ENCODE measurements around the gene ASIP.
A peak's percentile ranks its signal among the peaks of the same experiment; 100 is the strongest.
"Not testable (repeated sequence)": the region's sequence is repeated elsewhere in the genome, so short reads cannot be mapped to it uniquely, and the experiment has no call there.

ASIP gene

DNA sequence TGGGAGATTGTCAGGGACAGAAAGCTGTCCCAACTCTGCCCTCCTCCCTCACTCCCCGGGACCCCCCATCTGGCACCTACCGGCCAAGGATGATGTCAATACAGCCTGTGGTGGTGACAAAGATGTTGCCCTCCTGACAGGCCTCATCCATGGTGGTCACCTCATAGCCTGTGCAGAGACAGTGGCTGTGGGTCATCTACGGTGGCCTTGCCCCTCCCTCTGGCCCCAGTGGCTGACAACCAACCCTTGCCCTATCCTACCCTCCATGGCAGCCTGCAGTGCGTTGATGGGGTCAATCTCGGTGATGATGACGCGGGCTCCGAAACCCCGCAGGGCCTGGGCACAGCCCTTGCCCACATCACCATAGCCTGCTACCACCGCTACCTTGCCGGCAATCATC, 49.2 kb downstream of the ASIP start:
- no peak for DNase-seq (ENCODE audit: low read depth)

DNA sequence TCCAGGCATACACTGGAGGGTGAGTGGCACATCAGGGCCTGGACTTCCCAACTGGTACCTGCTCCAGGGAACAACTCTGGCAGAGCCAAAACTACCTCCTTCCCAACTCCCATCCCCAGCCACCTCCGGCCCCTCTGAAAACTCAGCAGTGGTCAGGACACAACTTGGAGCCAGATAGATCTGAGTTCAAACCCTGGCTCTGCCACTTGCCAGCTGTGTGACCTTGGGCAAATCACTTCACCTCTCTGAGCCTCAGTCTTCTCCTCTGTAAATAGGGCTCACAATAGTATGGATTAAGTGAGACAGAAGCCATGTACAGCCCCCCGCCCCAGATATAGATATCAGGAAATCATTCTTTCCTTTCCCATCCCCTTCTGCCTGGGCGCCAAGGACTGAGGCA, 51.3 kb downstream of the ASIP start:
- DNase-seq (ENCODE audit: low read depth), result no peak

DNA sequence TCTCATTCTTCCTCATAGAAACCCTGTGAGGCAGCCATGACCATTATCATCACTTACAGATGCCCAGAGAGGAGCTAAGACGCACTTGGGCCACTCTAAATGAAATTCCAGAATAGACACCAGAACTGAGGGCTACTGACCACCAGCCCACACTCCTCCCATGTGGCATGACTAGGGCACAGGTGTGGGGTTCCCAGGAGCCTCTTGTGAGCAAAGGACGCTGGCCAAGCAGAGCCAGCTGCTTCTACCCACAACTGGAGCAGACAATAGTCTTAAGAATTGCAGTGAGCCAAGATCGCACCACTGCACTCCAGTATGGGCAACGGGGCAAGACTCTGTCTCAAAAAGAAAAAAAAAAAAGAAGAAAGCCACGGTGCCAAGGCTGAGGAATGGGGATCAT, 51.9 kb downstream of the ASIP start:
- DNase-seq (ENCODE audit: low read depth), result no peak

DNA sequence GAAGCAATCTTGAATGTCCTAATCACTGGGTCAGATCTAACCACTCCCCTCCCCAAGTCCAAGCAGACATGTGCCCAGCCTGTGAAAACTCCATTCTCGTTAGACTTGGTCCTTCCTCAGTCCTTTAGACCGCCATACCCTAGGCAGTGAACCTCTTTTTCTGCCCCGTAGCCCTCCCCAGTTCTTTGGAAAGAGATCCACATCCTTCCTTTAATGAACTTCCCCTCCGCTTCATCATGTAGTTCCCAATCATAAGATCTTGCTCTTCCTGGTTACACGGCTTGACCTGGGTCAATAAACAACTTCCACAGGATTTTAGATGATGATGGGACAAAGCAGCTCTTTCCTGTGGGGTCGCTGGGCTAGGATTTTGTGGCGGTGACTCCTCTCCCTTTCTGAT, 52.4 kb downstream of the ASIP start:
- no peak for DNase-seq (ENCODE audit: low read depth)

DNA sequence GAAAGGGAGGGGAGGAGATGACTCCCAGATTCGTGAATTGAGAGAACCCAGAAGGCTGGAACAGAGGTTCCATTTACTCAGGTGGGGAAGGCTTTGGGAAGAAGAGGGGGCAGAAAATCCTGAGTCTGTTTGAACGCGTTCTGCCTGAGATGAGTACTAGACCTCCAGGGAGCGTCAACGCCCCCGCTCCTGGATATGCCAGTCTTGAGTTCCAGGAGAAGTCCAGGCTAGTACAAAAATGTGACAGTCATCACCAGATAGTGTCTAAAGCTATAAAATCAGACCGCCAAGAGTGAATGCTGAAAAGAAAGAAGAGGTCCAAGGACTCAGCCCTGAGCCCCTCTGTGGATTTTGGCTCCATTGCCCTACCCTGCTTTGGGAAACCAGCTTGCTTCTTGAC, 53.3 kb downstream of the ASIP start:
- DNase-seq (ENCODE audit: low read depth), result no peak

DNA sequence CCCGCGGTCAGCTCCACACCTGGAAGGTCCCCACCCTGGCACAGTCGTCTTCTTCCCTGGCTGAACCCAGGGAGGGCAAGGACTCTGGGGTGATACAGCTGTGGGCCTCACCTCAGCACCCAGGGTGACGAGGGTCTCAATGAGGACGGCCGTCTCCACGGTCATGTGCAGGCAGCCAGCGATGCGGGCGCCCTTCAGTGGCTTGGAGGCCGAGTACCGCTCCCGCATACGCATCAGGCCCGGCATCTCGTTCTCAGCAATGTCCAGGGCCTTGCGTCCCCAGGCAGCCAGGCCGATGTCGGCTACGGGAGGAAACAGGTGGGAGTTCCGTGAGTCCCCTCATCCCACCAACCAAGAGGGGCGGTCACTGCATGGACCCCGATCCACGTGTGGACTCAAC, 54.1 kb downstream of the ASIP start:
- DNase-seq (ENCODE audit: low read depth), result no peak

DNA sequence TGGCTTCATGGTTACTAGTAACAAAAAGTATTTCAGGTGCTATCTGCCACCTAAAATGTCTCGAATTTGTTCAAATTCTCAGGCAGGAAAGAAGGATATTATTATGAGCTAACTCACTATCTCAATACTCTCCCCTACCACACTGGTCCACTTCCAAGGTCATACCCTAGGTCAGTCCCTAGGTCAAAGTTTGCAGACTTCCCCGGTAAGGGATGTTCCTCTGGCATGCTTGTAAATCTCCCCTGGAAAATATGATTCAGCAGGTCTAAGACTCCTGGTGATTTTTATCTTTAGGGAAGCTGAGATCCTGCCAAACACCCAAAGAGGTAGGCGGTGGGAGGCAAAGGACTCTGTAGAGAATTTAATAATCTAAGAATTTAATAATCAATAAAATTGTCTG, 55.2 kb downstream of the ASIP start:
- DNase-seq (ENCODE audit: low read depth), result no peak

DNA sequence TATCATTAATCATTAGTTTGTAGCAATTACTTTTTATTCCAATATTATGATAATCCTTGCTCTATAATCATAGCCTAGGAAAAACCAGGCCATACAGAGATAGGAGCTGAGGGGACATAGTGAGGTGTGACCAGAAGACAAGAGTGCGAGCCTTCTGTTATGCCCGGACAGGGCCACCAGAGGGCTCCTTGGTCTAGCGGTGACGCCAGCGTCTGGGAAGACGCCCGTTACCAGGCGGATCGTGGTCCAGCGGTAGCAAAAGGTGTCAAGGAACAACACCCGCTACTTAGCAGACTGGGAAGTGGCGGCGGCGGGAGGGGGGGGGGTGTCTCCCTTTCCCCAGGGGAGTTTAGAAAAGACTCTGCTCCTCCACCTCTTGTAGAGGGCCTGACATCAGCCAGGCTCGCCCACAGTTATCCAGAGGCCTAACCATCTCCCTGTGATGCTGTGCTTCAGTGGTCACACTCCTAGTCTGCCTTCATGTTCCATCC, 57.1 kb downstream of the ASIP start:
- DNase-seq (ENCODE audit: low read depth), result not testable (repeated sequence)

DNA sequence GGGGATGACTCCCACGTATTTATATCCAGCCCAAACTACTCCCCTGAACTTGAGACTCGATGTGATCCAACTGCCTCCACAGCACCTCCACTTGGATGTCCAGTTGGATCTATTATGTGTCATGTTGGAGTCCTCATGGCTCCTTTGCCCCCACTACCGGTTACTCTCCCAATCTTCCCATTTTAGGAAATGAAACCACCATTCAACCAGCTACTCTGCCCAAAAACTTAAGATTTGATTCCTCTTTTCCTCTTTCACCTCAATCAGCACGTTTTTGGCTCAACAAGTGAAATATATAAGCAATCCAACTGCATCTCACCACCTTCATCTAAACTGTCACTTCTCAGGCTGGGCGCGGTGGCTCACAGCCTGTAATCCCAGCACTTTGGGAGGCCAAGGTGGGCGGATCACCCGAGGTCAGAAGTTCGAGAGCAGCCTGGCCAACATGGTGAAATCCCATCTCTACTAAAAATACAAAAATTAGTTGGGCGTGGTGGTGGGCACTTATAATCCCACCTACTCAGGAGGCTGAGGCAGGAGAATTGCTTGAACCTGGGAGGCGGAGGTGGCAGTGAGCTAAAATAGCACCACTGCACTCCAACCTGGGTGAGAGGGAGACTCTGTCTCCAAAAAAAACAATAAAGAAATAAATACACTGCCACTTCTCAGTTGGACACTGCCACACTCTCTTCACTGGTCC, 58.5 kb downstream of the ASIP start:
- no peak for DNase-seq (ENCODE audit: low read depth)

DNA sequence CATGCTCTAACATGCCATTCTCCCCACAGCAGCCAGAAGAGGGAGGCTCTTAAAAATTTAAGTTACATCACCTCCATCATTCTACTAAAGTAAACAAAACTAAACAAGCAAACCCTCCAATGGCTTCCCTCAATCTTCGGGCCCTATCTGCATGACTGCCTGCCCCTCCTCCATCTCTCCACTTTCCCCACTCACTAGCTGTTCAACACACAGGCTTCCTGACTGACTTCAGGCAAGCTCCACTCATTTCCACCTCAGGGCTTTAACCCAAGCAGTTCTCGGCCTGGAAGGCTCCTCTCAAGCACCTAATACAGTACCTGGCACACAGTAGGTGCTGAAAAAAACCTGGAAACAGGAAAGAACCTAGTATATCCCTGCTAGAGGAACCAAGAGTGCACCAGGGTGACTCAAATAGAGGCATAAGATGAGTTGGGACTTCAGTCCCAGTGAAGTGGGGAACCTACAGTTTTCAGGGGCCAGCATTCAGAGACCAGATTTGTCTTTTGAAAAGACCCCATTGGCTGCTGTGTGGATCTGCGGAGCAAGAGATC, 59.1 kb downstream of the ASIP start:
- no peak for DNase-seq (ENCODE audit: low read depth)

DNA sequence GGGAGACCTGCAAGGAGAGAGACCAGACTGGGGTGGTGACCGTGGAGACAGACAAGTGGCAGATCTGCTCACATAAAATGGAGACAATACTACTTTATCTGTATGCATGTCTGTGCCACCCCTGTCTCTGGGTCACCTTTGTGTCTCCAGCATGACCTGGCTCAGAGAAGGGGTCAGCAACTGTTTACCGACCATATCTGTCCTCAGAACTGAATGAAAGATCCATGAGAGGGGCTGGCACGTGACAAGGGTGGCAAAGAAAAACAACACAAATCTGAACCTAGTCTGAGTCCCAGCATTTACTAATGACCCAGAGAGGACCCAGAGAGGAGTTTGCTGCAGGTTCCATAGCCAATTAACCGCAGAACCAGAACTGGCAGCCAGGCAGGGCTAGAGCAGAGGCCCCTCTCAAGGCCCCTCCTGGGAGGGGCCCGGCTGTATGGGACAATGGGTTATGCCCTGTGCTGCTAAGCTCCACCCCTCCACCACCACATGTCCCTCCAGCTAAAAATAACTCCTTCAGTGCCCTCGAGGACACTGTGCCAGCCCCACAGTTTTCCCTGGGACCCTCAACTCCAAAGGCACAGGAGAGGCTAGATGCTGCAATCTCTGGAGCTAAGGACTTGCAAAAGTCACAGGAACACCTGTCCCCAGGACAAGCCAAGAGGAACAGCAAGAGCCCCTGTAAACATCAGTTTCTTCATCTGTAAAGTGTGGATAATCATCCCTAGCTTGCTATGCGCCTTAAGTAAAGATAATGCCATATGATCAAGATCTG, 59.8 kb downstream of the ASIP start:
- DNase-seq (ENCODE audit: low read depth), result no peak

DNA sequence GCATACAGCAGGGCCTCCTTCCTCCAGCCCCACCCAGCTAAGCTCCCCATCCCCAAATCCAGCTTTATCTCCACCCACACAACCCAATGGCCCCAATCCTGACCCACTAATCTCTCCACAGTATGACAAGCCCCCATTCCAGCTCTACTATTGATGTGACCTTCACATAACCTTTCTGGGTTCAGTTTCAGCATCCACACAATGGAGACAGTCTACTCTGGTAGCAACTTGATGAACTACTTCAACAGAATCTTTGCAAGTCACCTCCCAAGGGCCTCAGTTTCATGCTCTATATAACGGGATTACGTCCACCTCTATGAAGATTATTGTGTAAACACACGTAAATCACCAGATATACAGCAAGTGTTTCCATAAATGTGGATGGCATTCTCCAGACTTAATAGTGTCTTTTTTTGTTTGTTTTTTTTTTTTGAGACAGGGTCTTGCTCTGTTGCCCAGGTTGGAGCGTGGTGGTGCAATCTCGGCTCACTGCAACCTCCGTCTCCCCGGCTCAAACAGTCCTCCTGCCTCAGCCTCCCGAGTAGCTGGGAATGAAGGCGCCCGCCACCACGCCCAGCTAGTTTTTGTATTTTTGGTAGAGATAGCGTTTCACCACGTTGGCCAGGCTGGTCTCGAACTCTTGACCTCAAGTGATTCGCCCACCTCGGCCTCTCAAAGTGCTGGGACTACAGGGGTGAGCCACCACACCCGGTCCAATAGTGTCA, 60.5 kb downstream of the ASIP start:
- DNase-seq (ENCODE audit: low read depth), result no peak

DNA sequence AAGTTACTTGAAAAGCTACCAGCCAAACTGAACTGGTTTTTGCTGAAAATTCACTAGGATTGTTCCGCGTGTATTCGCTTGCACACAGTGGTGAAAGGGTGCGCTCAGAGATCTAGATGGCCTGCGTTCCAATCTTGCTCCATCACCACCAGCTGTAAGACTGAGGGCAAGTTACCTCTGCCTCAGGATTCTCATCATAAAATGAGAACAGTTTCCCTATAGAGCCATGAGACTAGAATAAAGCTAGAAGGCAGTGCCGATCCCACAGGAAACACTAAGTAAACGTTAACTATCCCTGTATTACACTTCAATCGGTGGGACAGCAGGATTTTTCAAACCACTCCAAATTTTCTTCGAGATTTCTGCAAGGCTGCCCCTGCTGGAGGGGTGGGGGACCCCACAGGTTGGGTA, 61.1 kb downstream of the ASIP start:
- DNase-seq (ENCODE audit: low read depth), result no peak

DNA sequence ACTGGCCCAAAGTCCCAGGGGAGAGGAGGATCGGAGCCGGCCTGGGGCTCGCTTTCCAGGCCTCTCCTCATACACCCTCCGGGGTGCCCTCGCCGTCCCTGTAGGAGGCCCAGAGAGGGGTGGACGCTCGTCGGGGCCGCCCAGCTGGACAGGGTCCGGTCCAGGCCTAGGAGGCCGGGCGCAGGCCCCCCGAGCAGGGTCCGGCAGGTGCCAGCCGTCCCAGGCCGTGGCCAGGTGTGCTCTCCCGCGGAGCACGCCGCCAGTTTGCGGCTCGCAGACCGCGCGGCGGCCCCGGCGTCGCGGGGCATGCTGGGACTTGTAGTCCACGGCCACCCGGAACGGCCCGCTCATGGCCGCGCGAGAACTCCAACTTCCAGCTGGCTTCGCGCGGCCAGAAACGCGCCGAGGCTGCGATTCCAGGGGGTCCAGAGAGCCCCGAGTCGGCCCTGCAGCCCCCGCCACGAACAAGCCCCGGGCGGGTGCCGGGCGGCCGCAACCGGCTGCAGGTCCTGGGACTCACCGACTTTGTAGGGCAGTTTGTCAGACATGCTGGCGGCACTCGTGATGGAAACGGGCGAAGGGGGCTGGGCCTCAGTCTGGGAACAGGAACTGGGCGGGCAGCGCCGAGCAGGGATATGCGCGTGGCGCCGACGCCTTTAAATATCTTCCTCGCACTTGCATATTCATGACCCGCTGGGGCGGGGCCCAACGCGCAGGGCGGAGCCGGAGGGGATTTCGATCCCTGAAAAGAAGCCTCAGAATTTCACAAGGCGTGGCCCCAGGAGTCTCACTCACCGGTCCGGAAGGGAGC, 61.7 kb downstream of the ASIP start, which contains the start of gene AHCY:
AHCY (minus strand) TSS at position 633 of the 811 bp plus-strand sequence; CDS start at position 548, 85 bp downstream.
- peak; percentile 90 for DNase-seq (ENCODE audit: low read depth)

DNA sequence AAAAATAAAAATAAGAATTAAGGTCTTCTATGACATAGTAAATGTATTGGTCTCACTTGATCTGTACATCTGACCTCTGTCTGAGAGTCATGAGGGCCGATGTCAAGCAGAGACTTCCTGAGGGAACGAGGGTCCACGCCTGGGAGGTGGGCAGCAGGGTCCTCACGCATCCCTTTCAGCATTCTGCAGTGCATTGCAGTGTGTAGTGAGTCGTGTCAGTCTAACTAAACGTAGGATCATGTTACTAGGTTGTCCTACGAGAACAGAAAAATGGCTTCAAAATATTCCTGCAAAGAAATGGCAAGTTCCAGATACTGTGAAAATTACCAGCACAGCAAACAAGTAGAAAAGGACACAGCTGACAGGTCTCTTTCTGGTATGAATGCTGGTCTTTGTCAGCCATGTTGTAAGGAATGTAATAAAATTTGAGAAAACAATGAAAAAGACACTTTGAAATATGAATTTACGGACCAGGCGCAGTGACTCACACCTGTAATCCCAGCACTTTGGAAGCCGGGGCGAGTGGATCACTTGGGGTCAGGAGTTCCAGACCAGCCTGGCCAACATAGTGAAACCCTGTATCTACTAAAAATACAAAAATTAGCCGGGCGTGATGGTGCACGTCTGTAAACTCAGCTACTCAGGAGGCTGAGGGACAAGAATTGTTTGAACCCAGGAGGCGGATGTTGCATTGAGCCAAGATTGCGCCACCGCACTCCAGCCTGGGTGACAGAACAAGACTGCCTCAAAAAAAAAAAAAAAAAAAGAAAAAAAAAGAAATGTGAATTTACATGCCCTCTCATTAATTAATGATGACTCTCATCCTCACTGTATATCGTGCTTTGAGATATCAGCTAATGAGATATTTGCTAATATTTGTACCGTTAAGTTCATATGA, 64.4 kb downstream of the ASIP start:
- DNase-seq (ENCODE audit: low read depth), result no peak

DNA sequence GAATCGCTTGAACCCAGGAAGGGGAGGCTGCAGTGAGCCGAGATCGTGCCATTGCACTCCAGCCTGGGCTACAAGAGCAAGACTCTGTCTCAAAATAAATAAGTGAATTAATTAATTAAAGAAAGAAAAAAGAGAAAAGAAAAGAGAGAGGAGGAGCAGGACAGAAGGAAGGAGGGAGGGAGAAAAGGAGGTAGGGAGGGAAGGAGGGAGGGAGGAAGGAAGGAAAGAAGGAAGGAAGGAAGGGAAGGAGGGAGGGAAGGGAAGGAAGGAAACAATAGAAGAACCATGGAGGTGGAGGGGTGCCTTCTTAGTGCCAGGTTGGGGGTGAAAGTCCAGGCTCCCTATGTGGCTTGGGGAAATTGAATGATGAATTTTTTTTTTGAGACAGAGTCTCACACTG, 68.5 kb downstream of the ASIP start:
- DNase-seq (ENCODE audit: low read depth), result no peak

DNA sequence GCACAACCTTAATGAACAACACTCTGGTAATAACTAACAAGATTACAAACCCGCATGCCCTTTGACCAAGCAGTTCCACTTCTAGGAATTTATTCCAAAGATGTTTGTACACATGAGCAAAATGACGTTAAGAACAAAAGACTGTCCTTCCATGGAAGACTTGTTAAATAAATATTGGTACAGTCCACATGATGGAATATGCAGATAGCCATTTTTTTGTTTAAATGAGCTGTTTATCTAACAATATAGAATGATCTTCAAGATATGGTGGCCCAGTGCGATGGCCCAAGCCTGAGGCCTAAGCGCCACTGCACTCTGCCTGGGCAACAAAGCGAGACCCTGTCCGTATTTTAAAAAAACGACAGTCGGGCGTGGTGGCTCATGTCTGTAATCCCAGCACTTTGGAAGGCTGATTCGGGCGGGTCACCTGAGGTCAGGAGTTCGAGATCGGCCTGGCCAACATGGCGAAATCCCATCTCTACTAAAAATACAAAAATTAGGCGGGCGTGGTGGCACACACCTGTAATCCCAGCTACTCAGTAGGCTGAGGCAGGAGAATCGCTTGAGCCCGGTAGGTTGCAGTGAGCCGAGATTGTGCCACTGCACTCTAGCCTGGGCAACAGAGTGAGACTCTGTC, 69.4 kb downstream of the ASIP start:
- DNase-seq (ENCODE audit: low read depth), result no peak

DNA sequence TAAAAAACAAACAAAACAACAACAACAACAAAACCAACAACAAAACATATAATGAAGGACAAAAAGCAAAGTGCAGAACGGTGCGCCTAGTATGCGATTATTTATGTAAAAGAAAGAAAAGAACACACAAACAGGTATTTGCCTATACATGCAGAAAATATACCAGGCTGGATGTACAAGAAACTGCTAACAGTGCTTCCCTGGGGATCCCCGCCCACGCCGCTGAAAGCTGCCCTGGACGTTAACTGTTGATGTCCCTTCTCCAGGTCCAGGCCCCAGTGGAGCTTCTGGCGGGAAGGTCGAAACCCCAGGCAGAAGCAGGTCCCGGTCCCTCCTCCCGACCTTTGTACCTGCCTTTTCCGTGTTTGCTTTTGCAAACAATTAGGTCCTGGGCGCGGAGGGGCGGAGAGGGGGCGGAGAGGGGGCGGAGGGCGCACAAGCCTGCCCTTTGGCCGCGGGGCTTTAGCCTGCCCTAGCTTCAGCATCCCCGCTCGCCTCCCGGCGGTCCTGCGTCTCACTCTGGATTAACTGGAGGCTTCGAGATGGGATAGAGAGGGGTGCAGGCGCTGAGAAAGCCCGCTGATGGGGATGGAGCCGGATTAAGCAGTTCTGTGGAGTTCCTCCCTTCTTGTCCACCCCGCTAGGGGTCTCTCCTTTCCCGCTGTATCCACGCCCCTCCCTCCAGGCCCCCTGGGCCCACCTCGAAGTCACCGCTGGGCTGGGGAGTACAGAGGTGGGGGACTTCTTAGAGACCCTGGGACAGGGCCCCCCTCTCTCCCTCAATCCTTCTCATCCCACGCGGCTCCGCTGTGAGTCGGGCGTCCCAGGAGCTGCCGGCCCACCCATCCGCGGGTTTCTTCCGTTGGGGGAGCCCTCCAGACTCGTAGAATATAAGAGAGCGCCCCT, 70.1 kb downstream of the ASIP start:
- no peak for DNase-seq (ENCODE audit: low read depth)

DNA sequence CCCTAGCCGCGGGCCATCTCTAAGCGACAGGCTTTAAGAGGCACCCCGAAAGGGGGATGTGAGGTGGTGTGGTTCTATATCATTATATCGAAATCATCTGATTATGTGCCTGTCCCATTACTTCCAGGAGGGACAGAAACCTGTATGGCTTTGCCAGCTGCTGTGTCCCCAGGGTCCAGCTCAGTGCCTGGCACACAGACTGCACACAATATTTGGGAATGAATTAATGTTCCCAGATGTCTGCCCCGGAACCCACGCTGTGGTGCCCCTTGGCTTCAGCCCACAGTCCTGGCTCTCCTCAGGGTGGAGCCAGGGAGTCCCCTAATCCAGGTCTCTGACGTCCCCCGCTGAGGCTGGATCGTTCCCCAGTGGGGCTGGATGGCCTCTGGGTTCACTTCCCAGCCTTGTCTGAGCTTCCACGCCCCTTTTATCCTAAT, 70.8 kb downstream of the ASIP start:
- no peak for DNase-seq (ENCODE audit: low read depth)
